C4-2B (cell line): Measurements from ENCODE around the gene BACH1.

Experiments used
- ZFX ChIP-seq: fragments of 450-650 bp; IDR thresholded peaks from 2 replicates; pipeline ENCODE4 v1.6.1; 2017
- TF ChIP-seq, protein P1 (sequence below): fragments of 450-650 bp; conservative IDR thresholded peaks from 2 replicates; pipeline ENCODE4 v1.5.1; 2017; ENCODE audit warnings: mild to moderate bottlenecking

DNA sequence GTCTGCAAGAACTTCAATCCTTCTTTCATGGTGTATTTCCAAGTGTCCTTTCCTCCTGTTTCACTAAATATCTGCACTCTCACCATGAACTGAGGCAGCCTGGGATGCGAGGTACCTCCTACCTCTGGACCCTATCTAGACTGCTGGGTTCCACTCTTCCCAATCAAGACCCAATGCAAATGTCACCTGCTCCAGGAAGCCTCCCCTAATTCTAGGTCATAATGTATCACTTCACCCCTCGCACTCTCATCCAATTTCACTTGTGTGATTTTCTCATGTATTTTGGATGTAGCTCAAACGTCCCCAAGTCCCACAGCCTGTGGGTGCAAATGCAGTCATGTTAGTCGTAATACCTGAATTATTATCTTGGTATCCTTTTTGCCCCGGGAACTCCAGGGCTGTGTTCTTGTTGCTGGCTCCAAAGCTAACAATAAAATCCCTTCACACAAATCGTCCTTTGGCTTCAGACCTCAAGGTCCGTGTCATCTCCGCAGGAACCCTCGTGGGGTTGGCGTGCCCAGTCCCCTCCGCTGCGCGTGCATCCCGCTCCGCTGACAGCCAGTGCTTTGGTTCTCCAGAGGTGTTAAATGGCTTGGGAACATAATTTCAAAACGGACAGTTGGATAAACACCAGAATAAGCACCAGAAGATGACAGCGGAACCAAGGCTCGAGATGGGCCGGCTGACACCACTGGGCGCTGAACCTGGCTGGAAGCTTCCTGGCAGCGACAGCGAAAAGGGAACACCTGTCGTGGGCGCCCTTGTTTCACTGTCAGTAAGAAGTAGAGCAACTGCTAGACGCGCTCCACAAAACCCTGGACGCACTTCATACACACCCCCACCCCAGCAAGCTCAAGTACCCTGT, 1.0 kb upstream of the BACH1 start:
- TF ChIP-seq, protein P1, sequence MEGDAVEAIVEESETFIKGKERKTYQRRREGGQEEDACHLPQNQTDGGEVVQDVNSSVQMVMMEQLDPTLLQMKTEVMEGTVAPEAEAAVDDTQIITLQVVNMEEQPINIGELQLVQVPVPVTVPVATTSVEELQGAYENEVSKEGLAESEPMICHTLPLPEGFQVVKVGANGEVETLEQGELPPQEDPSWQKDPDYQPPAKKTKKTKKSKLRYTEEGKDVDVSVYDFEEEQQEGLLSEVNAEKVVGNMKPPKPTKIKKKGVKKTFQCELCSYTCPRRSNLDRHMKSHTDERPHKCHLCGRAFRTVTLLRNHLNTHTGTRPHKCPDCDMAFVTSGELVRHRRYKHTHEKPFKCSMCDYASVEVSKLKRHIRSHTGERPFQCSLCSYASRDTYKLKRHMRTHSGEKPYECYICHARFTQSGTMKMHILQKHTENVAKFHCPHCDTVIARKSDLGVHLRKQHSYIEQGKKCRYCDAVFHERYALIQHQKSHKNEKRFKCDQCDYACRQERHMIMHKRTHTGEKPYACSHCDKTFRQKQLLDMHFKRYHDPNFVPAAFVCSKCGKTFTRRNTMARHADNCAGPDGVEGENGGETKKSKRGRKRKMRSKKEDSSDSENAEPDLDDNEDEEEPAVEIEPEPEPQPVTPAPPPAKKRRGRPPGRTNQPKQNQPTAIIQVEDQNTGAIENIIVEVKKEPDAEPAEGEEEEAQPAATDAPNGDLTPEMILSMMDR, result no peak
- no peak for TF ChIP-seq ZFX
